Neuronal stem cell (in vitro differentiated cells): ENCODE data around the gene ELOVL7.

Experiments used
- DNase-seq: peaks from one replicate; pipeline ENCODE4 v3.0.0-alpha.2; 2013; ENCODE audit warnings: low spot score
- H2AFZ ChIP-seq: one replicate; pipeline ENCODE4 v1.6.1; 2013; ENCODE audit warnings: mild to moderate bottlenecking, low read length, inconsistent platforms
- H2AK5ac ChIP-seq: 2 replicates; pipeline ENCODE4 v1.6.1; 2013; ENCODE audit warnings: low read depth, mild to moderate bottlenecking, inconsistent platforms, low read length, moderate library complexity, mixed read lengths
- H2BK120ac ChIP-seq: 2 replicates; pipeline ENCODE4 v1.6.1; 2013; ENCODE audit warnings: low read depth, mild to moderate bottlenecking, inconsistent platforms, low read length, moderate library complexity, mixed read lengths
- H2BK12ac ChIP-seq: one replicate; pipeline ENCODE4 v1.6.1; 2013; ENCODE audit warnings: low read length, inconsistent platforms
- H2BK15ac ChIP-seq: 2 replicates; pipeline ENCODE4 v1.6.1; 2013; ENCODE audit warnings: mild to moderate bottlenecking, low read length, inconsistent platforms, mixed read lengths
- H2BK5ac ChIP-seq: one replicate; pipeline ENCODE4 v1.6.1; 2013; ENCODE audit warnings: inconsistent platforms, mild to moderate bottlenecking, low read length, moderate library complexity
- H3K14ac ChIP-seq: one replicate; pipeline ENCODE4 v1.6.1; 2013; ENCODE audit warnings: low read length, inconsistent platforms
- H3K18ac ChIP-seq: 2 replicates; pipeline ENCODE4 v1.6.1; 2013; ENCODE audit warnings: low read length, inconsistent platforms
- H3K23ac ChIP-seq: 2 replicates; pipeline ENCODE4 v1.6.1; 2013; ENCODE audit warnings: low read depth, mild to moderate bottlenecking, mixed read lengths, low read length, inconsistent platforms; ENCODE audit not compliant: poor library complexity
- H3K27ac ChIP-seq: replicated peaks from 3 replicates; pipeline ENCODE4 v1.5.1; 2013; ENCODE audit warnings: low read length, inconsistent platforms
- H3K27me3 ChIP-seq, 3 experiments: 2 replicates each; pipeline ENCODE4 v1.6.1; 2013; ENCODE audit warnings: low read length in 3 of 3, mild to moderate bottlenecking in 2 of 3, inconsistent platforms in 1 of 3, low read depth in 1 of 3, mixed read lengths in 1 of 3, moderate library complexity in 1 of 3; ENCODE audit not compliant: control insufficient read depth in 3 of 3, insufficient read depth in 3 of 3
- H3K36me3 ChIP-seq, 2 donors: replicated peaks in 1 of 2; 2 replicates each; pipeline ENCODE4 v1.6.1; 2013; ENCODE audit warnings: low read length in 2 of 2; ENCODE audit not compliant: control insufficient read depth in 2 of 2, insufficient read depth in 2 of 2
- H3K4ac ChIP-seq: 2 replicates; pipeline ENCODE4 v1.6.1; 2013; ENCODE audit warnings: inconsistent platforms, mild to moderate bottlenecking, low read length, moderate library complexity
- H3K4me1 ChIP-seq, 2 donors: 1 replicate in 1 of 2; 2 replicates in 1 of 2; pipeline ENCODE4 v1.6.1; 2013; ENCODE audit warnings: low read length in 2 of 2, low read depth in 1 of 2; ENCODE audit not compliant: control insufficient read depth in 2 of 2, insufficient read depth in 1 of 2
- H3K4me2 ChIP-seq: one replicate; pipeline ENCODE4 v1.6.1; 2013; ENCODE audit warnings: mild to moderate bottlenecking, low read length, inconsistent platforms; ENCODE audit not compliant: insufficient read depth, poor library complexity, severe bottlenecking
- H3K4me3 ChIP-seq, 2 donors: 2 replicates each; pipeline ENCODE4 v1.5.1; 2013; ENCODE audit warnings: low read length in 2 of 2, mild to moderate bottlenecking in 2 of 2, inconsistent platforms in 1 of 2, moderate library complexity in 1 of 2
- H3K79me1 ChIP-seq: one replicate; pipeline ENCODE4 v1.6.1; 2013; ENCODE audit warnings: low read depth, mild to moderate bottlenecking, inconsistent platforms, low read length, moderate library complexity
- H3K9ac ChIP-seq: one replicate; pipeline ENCODE4 v1.6.1; 2013; ENCODE audit warnings: mild to moderate bottlenecking, low read depth, low read length, inconsistent platforms; ENCODE audit not compliant: poor library complexity
- H3K9me3 ChIP-seq, 2 donors: replicated peaks in 1 of 2; 2 replicates each; pipeline versions ENCODE3 to v1.6.1; 2013; ENCODE audit warnings: low read length in 2 of 2, mild to moderate bottlenecking in 2 of 2, inconsistent platforms in 1 of 2, low read depth in 1 of 2, mixed read lengths in 1 of 2, moderate library complexity in 1 of 2; ENCODE audit not compliant: control insufficient read depth in 2 of 2, insufficient read depth in 1 of 2
- H4K8ac ChIP-seq: one replicate; pipeline ENCODE4 v1.6.1; 2013; ENCODE audit warnings: low read depth, mild to moderate bottlenecking, inconsistent platforms, low read length, moderate library complexity
- H4K91ac ChIP-seq: one replicate; pipeline ENCODE4 v1.6.1; 2013; ENCODE audit warnings: low read length, low read depth, mild to moderate bottlenecking, inconsistent platforms; ENCODE audit not compliant: poor library complexity
- WGBS, 2 donors: extraction: QIAGEN DNeasy Blood & Tissue Kit; methylation state at CpG; one replicate each; pipeline ENCODE4 v1.1.7; 2013; ENCODE audit warnings: missing lambda C conversion rate in 2 of 2, mixed read lengths in 1 of 2; ENCODE audit not compliant: insufficient read length in 2 of 2, insufficient replicate concordance in 1 of 2; ENCODE audit errors: extremely low coverage in 2 of 2; 5-methylcytosine and 5-hydroxymethylcytosine counted together

ELOVL7 gene

GRCh38 chr5:60744682-60745081, 99.4 kb downstream of the ELOVL7 start:
- H3K4ac ChIP-seq, result no peak overlapping the region
- H2BK120ac ChIP-seq, result no peak overlapping the region
- no peaks in the 10 kb centered on the region for H3K79me1 ChIP-seq
- H3K9ac ChIP-seq, result no peak overlapping the region
- no peak overlapping the region for H3K4me2 ChIP-seq
- no peak overlapping the region for H3K4me3 ChIP-seq
- no peaks in the 10 kb centered on the region for H3K4me1 ChIP-seq
- no peak overlapping the region for H3K27ac ChIP-seq
- no peak overlapping the region for H2BK5ac ChIP-seq
- no peak overlapping the region for H2BK15ac ChIP-seq
- WGBS, 2 donors, result no CpG with 5 or more reads among the region's 6 CpGs
- no peak overlapping the region for H2AK5ac ChIP-seq
- H4K8ac ChIP-seq, result no peak overlapping the region
- H4K91ac ChIP-seq, result no peak overlapping the region
- H3K23ac ChIP-seq, result no peak overlapping the region
- no peaks in the 10 kb centered on the region for H3K9me3 ChIP-seq
- H3K27me3 ChIP-seq, result no peaks in the 10 kb centered on the region
- H2BK12ac ChIP-seq, result no peak overlapping the region
- peak overlapping the region; percentile 49 for H3K14ac ChIP-seq
- no peak overlapping the region for H2AFZ ChIP-seq
- DNase-seq, result no peak
- H3K18ac ChIP-seq, result no peak overlapping the region
- H3K36me3 ChIP-seq, result no peaks in the 10 kb centered on the region

- WGBS, 2 donors, result no CpG with 5 or more reads among the region's 40 CpGs
- no peak overlapping the region for H2BK12ac ChIP-seq
- H3K4me3 ChIP-seq, result no peak overlapping the region
These were observed 100.4 kb downstream of the ELOVL7 start for GRCh38 chr5:60743511-60744314.

GRCh38 chr5:60740322-60740721, 103.7 kb downstream of the ELOVL7 start:
- Histone ChIP-seq H3K36me3 (no peaks in the 10 kb centered on the region), H2BK12ac (no peak overlapping the region), H2BK5ac (no peak overlapping the region), H4K8ac (no peak overlapping the region), H2BK120ac (no peak overlapping the region), H3K23ac (no peak overlapping the region), H3K4me2 (no peak overlapping the region), H2AFZ (no peak overlapping the region), H3K14ac (no peak overlapping the region), H2AK5ac (no peak overlapping the region), H3K27me3 (no peaks in the 10 kb centered on the region), H3K9me3 (peaks cover 0 to 3% of the 10 kb centered on the region in 2 donors), H3K4me1 (no peaks in the 10 kb centered on the region), H4K91ac (no peak overlapping the region), H3K27ac (no peak overlapping the region), H2BK15ac (no peak overlapping the region), H3K79me1 (no peaks in the 10 kb centered on the region), H3K9ac (no peak overlapping the region), H3K4me3 (no peak overlapping the region), H3K18ac (no peak overlapping the region), H3K4ac (no peak overlapping the region)
- no peak for DNase-seq
- no CpG with 5 or more reads among the region's 2 CpGs for WGBS, 2 donors

More at GRCh38 chr5:60743511-60744314, 100.4 kb downstream of the ELOVL7 start:
- H3K79me1 ChIP-seq, result no peaks in the 10 kb centered on the region
- no peak overlapping the region for H3K9ac ChIP-seq
- H3K18ac ChIP-seq, result peak overlapping the region; percentile 13
- H3K27me3 ChIP-seq, result no peaks in the 10 kb centered on the region
- no peak overlapping the region for H4K91ac ChIP-seq
- no peak for DNase-seq
- H3K27ac ChIP-seq, result no peak overlapping the region
- peak overlapping the region; percentile 38 for H3K14ac ChIP-seq
- no peak overlapping the region for H2BK15ac ChIP-seq
- H2BK120ac ChIP-seq, result no peak overlapping the region
- peak overlapping the region; percentile 17 for H4K8ac ChIP-seq
- H2AFZ ChIP-seq, result no peak overlapping the region
- no peaks in the 10 kb centered on the region for H3K36me3 ChIP-seq
- H3K4me2 ChIP-seq, result no peak overlapping the region
- H3K23ac ChIP-seq, result no peak overlapping the region
- no peak overlapping the region for H3K4ac ChIP-seq
- no peak overlapping the region for H2AK5ac ChIP-seq
- no peaks in the 10 kb centered on the region for H3K4me1 ChIP-seq
- H2BK5ac ChIP-seq, result no peak overlapping the region
- H3K9me3 ChIP-seq, result no peaks in the 10 kb centered on the region

GRCh38 chr5:60738933-60739332, 105.1 kb downstream of the ELOVL7 start:
- H3K27ac ChIP-seq, result no peak overlapping the region
- H2BK12ac ChIP-seq, result no peak overlapping the region
- H3K36me3 ChIP-seq, result no peaks in the 10 kb centered on the region
- no peaks in the 10 kb centered on the region for H3K27me3 ChIP-seq
- H2BK15ac ChIP-seq, result no peak overlapping the region
- H2AK5ac ChIP-seq, result no peak overlapping the region
- no peak overlapping the region for H2AFZ ChIP-seq
- no peak for DNase-seq
- no peak overlapping the region for H3K9ac ChIP-seq
- peaks cover 0 to 3% of the 10 kb centered on the region in 2 donors for H3K9me3 ChIP-seq
- no peak overlapping the region for H4K91ac ChIP-seq
- WGBS, 2 donors, result no CpG with 5 or more reads among the region's 3 CpGs
- no peak overlapping the region for H3K23ac ChIP-seq
- no peaks in the 10 kb centered on the region for H3K4me1 ChIP-seq
- no peaks in the 10 kb centered on the region for H3K79me1 ChIP-seq
- no peak overlapping the region for H2BK5ac ChIP-seq
- no peak overlapping the region for H3K18ac ChIP-seq
- H2BK120ac ChIP-seq, result no peak overlapping the region
- no peak overlapping the region for H4K8ac ChIP-seq
- H3K4me3 ChIP-seq, result no peak overlapping the region
- no peak overlapping the region for H3K4ac ChIP-seq
- H3K4me2 ChIP-seq, result no peak overlapping the region
- no peak overlapping the region for H3K14ac ChIP-seq
